HT-29 (cell line): Measurements from ENCODE around the gene EFL1. TPM values are rescaled to one million over a fixed set of nuclear protein-coding genes. Genes with fewer than 3 reads are reported as not detected.
"Not testable (repeated sequence)": the region's sequence is repeated elsewhere in the genome, so short reads cannot be mapped to it uniquely, and the experiment has no call there.

Experiments
- DNase-seq: peaks from one replicate; pipeline ENCODE4 v3.0.0-alpha.2; 2015; ENCODE audit warnings: low spot score
- total RNA-seq: library from RNA; depleted of rRNA; stranded (reverse); fragments of >200 nt; shearing (Covaris generic); gene quantifications from 2 replicates; pipeline ENCODE4 v1.2.3, GENCODE V29; 2014

Gene EFL1
- total RNA-seq, 1 experiment from 2014 or later, result 15.1 TPM

GRCh38 chr15:82281276-82281675, 18.7 kb upstream of the EFL1 start:
- DNase-seq, result not testable (repeated sequence)

GRCh38 chr15:82275410-82275809, 12.9 kb upstream of the EFL1 start:
- DNase-seq, result no peak

- no peak for DNase-seq
Observed at GRCh38 chr15:82272154-82272553, 9.6 kb upstream of the EFL1 start.

GRCh38 chr15:82268454-82268853, 5.9 kb upstream of the EFL1 start:
- not testable (repeated sequence) for DNase-seq

DNA sequence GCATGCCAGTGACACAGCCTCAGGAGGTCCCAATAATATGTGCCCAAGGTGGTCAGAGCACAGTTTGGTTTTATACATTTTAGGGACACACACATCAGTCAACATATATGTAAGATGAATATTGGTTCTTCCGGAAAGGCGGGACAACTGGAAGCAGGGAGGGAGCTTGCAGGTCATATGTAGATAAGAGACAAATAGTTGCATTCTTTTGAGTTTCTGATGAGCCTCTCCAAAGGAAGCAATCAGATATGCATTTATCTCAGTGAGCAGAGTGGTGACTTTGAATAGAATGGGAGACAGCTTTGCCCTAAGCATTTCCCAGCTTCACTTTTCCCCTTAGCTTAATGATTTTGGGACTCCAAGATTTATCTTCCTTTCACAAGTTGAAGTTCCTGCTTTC, 4.6 kb upstream of the EFL1 start:
- not testable (repeated sequence) for DNase-seq

GRCh38 chr15:82263350-82263749, 816 bp upstream of the EFL1 start:
- DNase-seq, result peak; percentile 74

DNA sequence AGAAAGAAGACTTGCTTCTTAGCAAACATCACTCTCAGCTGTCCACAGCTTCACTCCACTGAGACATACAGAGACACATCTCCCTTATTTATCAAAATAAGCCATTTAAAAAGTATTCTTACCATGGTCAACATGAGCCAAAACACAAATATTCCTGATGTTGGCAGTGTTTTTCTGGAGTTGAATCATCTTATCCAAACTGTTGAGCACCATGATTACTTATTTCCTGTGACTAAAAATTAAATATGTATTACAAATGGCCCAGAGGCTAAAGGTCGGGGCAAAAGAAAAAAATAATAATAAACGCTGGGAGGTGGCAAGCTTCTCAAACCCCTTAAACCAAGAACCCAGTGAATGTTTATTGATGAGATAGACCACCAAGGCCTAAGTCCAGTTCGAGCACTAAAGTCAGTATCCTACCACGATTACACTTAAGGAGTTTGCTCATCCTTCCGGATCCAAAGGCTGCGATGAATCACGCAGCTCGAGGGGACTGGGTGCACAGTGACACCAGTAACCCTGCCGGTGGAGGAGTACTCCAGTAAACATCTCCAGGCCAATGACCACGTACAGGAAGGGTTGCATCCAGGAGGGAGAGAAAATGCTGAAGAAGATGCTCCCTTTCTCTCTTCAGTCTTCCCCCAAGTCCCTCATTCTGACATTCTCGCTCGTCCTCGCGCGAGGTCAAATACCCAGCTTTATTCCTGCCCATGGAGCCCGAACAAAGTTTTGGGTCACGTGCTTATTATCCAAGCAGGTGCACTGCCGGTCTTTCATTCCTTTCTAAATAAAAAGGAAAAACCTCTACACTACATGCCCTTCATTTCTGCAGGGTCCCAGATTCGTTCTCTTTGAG, 740 bp downstream of the EFL1 start:
- DNase-seq, result peak; percentile 69

DNA sequence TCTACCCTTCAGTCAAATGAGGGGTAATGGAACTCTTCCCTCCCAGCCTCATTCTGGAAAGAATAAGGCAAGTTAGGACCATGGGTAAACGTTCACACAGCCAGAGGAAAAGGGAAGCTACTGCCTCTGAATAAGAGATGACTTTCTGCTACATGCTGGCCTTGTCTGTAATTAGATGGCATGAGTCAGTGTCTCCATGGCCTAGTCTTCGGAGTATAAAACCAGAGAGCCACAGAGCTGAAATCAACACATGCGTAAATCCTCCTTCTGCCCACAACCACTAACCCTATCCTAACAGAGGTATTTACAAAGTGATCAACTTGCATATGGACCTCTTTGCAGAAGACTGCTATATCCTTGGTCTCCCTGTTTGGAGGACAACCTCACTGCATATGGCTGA, 14.3 kb downstream of the EFL1 start:
- not testable (repeated sequence) for DNase-seq

- DNase-seq, result not testable (repeated sequence)
Observed at GRCh38 chr15:82245956-82246355, 16.6 kb downstream of the EFL1 start.

GRCh38 chr15:82243644-82244043, 18.9 kb downstream of the EFL1 start:
- DNase-seq, result not testable (repeated sequence)

DNA sequence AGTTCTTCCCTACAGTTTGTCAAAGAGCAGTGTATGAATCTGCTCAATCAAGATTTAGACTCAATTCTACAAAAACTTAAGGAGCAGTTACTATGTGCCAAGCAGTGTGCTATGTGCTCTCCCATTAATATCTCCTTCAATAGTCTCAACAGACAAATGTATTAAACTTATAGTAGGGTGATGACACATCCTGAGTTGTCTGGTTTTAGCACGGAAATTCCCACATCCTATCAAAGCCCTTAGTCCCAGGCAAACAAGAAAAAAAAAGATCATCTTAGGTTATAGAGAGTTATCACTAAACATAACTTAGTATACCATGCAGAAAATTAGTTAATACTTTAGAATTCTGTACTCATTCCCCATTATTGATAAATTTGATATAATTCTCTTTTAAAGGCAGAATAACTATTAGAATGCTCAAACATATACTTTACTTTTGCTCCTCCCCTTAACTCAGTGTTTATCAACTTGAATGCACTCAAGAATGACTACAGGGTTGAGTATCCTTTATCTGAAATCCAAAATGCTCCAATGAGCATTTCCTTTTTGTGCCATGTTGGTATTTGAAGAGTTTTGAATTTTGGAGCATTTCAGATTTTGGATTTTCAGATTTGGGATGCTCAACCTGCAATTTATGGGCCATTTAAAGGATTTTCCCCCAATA, 20.6 kb downstream of the EFL1 start:
- DNase-seq, result not testable (repeated sequence)

- DNase-seq, result no peak
Observed at GRCh38 chr15:82239685-82240391, 22.7 kb downstream of the EFL1 start.

GRCh38 chr15:82237944-82238534, 24.5 kb downstream of the EFL1 start:
- DNase-seq, result not testable (repeated sequence)

DNA sequence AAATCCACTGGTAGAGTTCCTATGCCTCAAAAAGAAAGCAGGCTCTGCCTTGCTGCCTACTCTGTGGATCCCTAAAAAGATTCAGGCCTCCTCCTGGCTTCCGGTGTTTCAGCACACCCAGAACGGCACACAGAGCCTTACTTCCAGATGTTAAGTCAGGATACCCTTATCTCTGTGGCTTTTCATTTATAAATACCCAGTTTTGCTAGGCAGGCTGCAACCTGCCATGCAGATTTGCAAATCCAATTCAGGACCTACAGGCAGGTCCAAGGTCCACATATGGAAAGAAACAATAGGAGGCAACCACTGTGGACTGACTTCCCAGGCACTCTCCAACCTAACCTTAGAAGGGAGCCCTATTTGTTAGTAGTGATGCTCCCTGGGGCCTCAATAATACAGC, 30.7 kb downstream of the EFL1 start:
- DNase-seq, result no peak

- no peak for DNase-seq
Observed at GRCh38 chr15:82231233-82231632, 31.3 kb downstream of the EFL1 start.

DNA sequence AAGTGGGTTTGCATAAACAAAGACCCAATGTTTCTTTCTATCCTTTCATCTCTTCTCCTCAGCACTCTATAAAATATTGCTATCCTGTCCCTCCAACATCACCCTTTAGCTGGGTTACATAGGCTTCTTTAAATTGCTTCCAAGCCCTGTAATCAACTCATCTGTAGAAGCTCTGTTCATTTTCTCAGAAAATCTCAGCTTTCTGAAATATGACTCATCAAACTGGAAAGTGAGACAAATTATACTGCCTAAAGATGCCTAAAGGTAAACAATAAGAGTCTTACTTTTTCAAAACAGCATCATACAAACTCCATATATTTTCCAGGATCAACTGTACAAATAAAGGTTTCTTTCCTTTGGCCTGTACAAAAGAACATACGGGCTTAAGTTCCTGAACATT, 33.8 kb downstream of the EFL1 start:
- no peak for DNase-seq

- peak; percentile 48 for DNase-seq
Observed at GRCh38 chr15:82221535-82221934, 41.0 kb downstream of the EFL1 start.

DNA sequence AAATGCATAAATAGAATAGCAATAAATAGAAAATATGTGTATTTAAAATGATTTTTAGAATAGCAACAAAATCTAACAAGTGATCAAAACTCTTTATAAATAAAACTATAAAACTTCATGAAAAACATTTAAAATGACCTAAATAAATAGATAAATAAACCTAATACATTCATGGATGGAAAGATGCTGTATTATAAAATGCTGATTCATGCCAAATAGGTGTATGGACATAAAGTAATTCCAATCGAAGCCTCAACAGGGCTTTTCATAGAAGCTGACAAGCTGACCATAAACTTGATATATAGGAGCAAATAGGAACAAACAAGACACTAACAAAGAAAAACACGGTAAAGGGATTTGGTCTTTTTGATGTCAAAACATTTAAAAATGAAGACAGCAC, 46.4 kb downstream of the EFL1 start:
- DNase-seq, result not testable (repeated sequence)

DNA sequence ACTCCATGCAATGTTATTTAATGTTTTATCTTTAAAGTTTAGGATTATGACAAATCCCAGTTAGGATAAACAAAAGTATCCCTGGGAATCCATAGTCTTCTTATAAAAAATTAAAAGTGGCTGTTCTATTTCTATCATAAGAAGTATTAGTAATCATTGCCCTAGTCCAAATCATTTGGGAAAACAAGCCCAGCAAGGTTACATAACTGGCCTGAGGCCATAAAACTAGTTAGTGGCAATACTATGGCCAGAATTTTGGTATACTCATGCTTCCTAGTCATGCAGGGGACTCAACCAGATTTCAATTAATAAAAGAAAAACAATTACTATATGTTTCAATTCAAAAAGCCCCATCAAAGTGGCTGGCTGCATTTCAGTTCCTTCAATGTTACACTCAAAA, 50.3 kb downstream of the EFL1 start:
- DNase-seq, result not testable (repeated sequence)

DNA sequence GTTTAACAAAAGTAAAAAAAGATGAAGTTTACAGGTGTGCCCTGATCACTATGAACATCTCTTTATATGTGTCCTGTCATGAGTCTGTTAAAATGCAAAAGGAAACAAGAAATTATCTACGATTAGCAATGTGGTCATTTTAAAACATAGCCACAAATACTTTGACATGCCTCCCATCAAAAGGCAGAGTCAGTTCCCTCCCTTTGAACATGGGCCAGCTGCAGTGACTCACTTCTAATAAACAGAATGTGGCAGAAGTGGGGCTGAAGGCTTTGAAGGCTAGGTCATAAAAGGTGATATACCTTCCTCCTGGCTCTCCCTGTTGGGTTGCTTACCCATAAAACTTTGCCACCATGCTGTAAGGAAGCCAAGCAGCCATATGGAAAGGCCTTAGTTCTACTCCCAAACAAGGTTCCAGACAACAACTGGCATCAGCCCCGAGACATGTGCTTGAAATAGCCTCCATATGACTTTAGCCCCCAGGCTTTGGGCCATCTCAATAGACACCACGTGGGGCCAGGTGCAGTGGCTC, 52.4 kb downstream of the EFL1 start:
- peak; percentile 62 for DNase-seq

- not testable (repeated sequence) for DNase-seq
Observed at GRCh38 chr15:82204575-82204974, 58.0 kb downstream of the EFL1 start.
